PFSK-1 (cell line): ENCODE results near the gene IKBKE.

ENCODE experiments used
- POLR2AphosphoS5 ChIP-seq: IDR thresholded peaks from 2 replicates; pipeline ENCODE4 v1.6.1; 2012; ENCODE audit warnings: low read depth, mild to moderate bottlenecking, control low read depth, low read length, moderate library complexity
- TAF1 ChIP-seq: IDR thresholded peaks from 2 replicates; pipeline ENCODE4 v1.6.1; 2012; ENCODE audit warnings: low read length, control low read depth, borderline replicate concordance; ENCODE audit not compliant: insufficient read depth
- TF ChIP-seq, protein P1 (sequence below), 2 experiments: IDR thresholded peaks; 2 replicates each; pipeline versions ENCODE4 v1.6.1 to v1.8.0; 2011 to 2012; ENCODE audit warnings: low read depth in 2 of 2, low read length in 2 of 2, control low read depth in 1 of 2, inconsistent platforms in 1 of 2, mild to moderate bottlenecking in 1 of 2, moderate library complexity in 1 of 2; ENCODE audit not compliant: insufficient read depth in 1 of 2

GRCh38 chr1:206460836-206461426 lies 9.3 kb upstream of the IKBKE start:
- no peak for TF ChIP-seq POLR2AphosphoS5
- no peak for TF ChIP-seq TAF1
- TF ChIP-seq, protein P1, sequence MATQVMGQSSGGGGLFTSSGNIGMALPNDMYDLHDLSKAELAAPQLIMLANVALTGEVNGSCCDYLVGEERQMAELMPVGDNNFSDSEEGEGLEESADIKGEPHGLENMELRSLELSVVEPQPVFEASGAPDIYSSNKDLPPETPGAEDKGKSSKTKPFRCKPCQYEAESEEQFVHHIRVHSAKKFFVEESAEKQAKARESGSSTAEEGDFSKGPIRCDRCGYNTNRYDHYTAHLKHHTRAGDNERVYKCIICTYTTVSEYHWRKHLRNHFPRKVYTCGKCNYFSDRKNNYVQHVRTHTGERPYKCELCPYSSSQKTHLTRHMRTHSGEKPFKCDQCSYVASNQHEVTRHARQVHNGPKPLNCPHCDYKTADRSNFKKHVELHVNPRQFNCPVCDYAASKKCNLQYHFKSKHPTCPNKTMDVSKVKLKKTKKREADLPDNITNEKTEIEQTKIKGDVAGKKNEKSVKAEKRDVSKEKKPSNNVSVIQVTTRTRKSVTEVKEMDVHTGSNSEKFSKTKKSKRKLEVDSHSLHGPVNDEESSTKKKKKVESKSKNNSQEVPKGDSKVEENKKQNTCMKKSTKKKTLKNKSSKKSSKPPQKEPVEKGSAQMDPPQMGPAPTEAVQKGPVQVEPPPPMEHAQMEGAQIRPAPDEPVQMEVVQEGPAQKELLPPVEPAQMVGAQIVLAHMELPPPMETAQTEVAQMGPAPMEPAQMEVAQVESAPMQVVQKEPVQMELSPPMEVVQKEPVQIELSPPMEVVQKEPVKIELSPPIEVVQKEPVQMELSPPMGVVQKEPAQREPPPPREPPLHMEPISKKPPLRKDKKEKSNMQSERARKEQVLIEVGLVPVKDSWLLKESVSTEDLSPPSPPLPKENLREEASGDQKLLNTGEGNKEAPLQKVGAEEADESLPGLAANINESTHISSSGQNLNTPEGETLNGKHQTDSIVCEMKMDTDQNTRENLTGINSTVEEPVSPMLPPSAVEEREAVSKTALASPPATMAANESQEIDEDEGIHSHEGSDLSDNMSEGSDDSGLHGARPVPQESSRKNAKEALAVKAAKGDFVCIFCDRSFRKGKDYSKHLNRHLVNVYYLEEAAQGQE (IDR thresholded peaks at IDR 0.05; ENCODE audit: insufficient read depth in 1 of 2, low read depth in 2 of 2, low read length in 2 of 2) = no peak
